Activated T-helper 1 cell treated with Interleukin-2 at 50 U/mL for 16 hours (primary cell): ENCODE measurements around the gene PLXNA2.
A peak's percentile ranks its signal among the peaks of the same experiment; 100 is the strongest.

Source experiments
- DNase-seq: peaks from one replicate; pipeline ENCODE4 v3.0.0-alpha.2; 2020; ENCODE audit warnings: low read depth

Gene PLXNA2

GRCh38 chr1:208146650-208147049, 97.5 kb downstream of the PLXNA2 start:
- no peak for DNase-seq

GRCh38 chr1:208145167-208145566, 99.0 kb downstream of the PLXNA2 start:
- no peak for DNase-seq

GRCh38 chr1:208142590-208143382, 101.4 kb downstream of the PLXNA2 start:
- DNase-seq = no peak

- DNase-seq = no peak
These were observed 102.5 kb downstream of the PLXNA2 start for GRCh38 chr1:208141610-208142192.

GRCh38 chr1:208139434-208140045, 104.6 kb downstream of the PLXNA2 start:
- no peak for DNase-seq

GRCh38 chr1:208137193-208137592, 107.0 kb downstream of the PLXNA2 start:
- DNase-seq = no peak

GRCh38 chr1:208136459-208137182, 107.6 kb downstream of the PLXNA2 start:
- no peak for DNase-seq

GRCh38 chr1:208135354-208135753, 108.8 kb downstream of the PLXNA2 start:
- DNase-seq = no peak

GRCh38 chr1:208134491-208134890, 109.7 kb downstream of the PLXNA2 start:
- DNase-seq = no peak

- no peak for DNase-seq
These were observed 110.8 kb downstream of the PLXNA2 start for GRCh38 chr1:208133355-208133754.

- peak; percentile 10 for DNase-seq
These were observed 111.8 kb downstream of the PLXNA2 start for GRCh38 chr1:208132287-208132882.

GRCh38 chr1:208131621-208132286, 112.4 kb downstream of the PLXNA2 start:
- DNase-seq = no peak

GRCh38 chr1:208129487-208129886, 114.7 kb downstream of the PLXNA2 start:
- DNase-seq = no peak

- no peak for DNase-seq
These were observed 115.1 kb downstream of the PLXNA2 start for GRCh38 chr1:208129060-208129459.

- no peak for DNase-seq
These were observed 116.2 kb downstream of the PLXNA2 start for GRCh38 chr1:208127792-208128529.

- DNase-seq = no peak
These were observed 116.9 kb downstream of the PLXNA2 start for GRCh38 chr1:208127284-208127683.

GRCh38 chr1:208126108-208126507, 118.1 kb downstream of the PLXNA2 start:
- no peak for DNase-seq

- no peak for DNase-seq
These were observed 121.4 kb downstream of the PLXNA2 start for GRCh38 chr1:208122612-208123358.

- no peak for DNase-seq
These were observed 122.3 kb downstream of the PLXNA2 start for GRCh38 chr1:208121813-208122364.

- DNase-seq = no peak
These were observed 123.8 kb downstream of the PLXNA2 start for GRCh38 chr1:208120431-208120790.
